ENCODE measurements around the gene C1orf53.
A peak's percentile ranks its signal among the peaks of the same experiment; 100 is the strongest.

DNA sequence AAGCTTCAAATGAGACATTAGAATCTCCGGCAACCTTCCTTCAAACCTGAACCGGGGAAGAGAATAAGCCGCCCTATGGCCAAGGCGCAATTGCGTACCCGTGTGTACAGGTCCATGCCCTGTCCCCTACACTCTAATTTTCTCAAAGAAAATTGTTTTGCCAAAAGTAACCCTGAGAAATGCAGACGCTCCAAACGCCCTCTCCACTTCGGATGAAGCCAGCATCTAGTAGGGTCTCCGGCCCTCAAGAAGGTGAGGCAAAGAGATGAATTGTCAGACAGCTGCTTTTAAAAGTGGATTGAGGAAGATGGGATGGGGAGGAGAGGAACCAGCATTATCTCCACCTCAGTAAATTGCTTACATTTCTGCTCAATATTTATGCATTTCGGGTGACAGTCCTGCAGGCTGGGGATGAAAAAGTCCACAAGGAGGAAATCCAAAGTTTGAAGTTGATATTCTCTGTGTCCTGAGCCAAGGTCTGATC is 14.1 kb downstream of the C1orf53 start:
- TF ChIP-seq, protein P1, sequence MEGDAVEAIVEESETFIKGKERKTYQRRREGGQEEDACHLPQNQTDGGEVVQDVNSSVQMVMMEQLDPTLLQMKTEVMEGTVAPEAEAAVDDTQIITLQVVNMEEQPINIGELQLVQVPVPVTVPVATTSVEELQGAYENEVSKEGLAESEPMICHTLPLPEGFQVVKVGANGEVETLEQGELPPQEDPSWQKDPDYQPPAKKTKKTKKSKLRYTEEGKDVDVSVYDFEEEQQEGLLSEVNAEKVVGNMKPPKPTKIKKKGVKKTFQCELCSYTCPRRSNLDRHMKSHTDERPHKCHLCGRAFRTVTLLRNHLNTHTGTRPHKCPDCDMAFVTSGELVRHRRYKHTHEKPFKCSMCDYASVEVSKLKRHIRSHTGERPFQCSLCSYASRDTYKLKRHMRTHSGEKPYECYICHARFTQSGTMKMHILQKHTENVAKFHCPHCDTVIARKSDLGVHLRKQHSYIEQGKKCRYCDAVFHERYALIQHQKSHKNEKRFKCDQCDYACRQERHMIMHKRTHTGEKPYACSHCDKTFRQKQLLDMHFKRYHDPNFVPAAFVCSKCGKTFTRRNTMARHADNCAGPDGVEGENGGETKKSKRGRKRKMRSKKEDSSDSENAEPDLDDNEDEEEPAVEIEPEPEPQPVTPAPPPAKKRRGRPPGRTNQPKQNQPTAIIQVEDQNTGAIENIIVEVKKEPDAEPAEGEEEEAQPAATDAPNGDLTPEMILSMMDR (IDR thresholded peaks at IDR 0.05; ENCODE audit: poor library complexity, severe bottlenecking): no peak
- TF ChIP-seq POLR2AphosphoS5 (IDR thresholded peaks at IDR 0.05): peak; percentile 6
- no peak for TF ChIP-seq TAF1 (IDR thresholded peaks at IDR 0.05; ENCODE audit: low read depth)
- TF ChIP-seq, protein P2, sequence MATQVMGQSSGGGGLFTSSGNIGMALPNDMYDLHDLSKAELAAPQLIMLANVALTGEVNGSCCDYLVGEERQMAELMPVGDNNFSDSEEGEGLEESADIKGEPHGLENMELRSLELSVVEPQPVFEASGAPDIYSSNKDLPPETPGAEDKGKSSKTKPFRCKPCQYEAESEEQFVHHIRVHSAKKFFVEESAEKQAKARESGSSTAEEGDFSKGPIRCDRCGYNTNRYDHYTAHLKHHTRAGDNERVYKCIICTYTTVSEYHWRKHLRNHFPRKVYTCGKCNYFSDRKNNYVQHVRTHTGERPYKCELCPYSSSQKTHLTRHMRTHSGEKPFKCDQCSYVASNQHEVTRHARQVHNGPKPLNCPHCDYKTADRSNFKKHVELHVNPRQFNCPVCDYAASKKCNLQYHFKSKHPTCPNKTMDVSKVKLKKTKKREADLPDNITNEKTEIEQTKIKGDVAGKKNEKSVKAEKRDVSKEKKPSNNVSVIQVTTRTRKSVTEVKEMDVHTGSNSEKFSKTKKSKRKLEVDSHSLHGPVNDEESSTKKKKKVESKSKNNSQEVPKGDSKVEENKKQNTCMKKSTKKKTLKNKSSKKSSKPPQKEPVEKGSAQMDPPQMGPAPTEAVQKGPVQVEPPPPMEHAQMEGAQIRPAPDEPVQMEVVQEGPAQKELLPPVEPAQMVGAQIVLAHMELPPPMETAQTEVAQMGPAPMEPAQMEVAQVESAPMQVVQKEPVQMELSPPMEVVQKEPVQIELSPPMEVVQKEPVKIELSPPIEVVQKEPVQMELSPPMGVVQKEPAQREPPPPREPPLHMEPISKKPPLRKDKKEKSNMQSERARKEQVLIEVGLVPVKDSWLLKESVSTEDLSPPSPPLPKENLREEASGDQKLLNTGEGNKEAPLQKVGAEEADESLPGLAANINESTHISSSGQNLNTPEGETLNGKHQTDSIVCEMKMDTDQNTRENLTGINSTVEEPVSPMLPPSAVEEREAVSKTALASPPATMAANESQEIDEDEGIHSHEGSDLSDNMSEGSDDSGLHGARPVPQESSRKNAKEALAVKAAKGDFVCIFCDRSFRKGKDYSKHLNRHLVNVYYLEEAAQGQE (IDR thresholded peaks at IDR 0.05; ENCODE audit: borderline replicate concordance): no peak
- TF ChIP-seq RAD21 (conservative IDR thresholded peaks at IDR 0.05): no peak
